SK-N-MC (cell line): ENCODE results near the gene AOPEP.

Experiments
- DNase-seq: peaks from one replicate; pipeline ENCODE4 v3.0.0-alpha.2; 2011; ENCODE audit warnings: low read depth, low spot score
- H3K27ac ChIP-seq: fragments of 200-600 bp; sonication (generic); 2 replicates; pipeline ENCODE4 v1.5.1; 2016; ENCODE audit warnings: mixed run types
- H3K36me3 ChIP-seq: fragments of 200-600 bp; sonication (generic); 2 replicates; pipeline ENCODE4 v1.6.1; 2017; ENCODE audit warnings: antibody characterized with exemption, low read length, mixed read lengths; ENCODE audit not compliant: insufficient read depth
- H3K4me3 ChIP-seq: fragments of 200-600 bp; sonication (generic); 2 replicates; pipeline ENCODE4 v1.5.1; 2016
- H3K9ac ChIP-seq: fragments of 200-600 bp; sonication (generic); 2 replicates; pipeline ENCODE4 v1.8.0; 2017; ENCODE audit warnings: mixed run types, mixed read lengths; ENCODE audit not compliant: insufficient read length
- H3K9me3 ChIP-seq: fragments of 200-600 bp; sonication (generic); 2 replicates; pipeline ENCODE4 v1.6.1; 2017; ENCODE audit warnings: low read depth, mild to moderate bottlenecking, antibody characterized with exemption, low read length, moderate library complexity, mixed read lengths
- EZH2 ChIP-seq: fragments of 200-600 bp; sonication (generic); IDR thresholded peaks from one replicate; pipeline ENCODE4 v1.6.1; 2017; ENCODE audit warnings: antibody characterized with exemption
- FOXP2 ChIP-seq: optimal IDR thresholded peaks from 2 replicates; pipeline ENCODE3; 2011; ENCODE audit warnings: mild to moderate bottlenecking, moderate library complexity; ENCODE audit not compliant: insufficient read depth; ENCODE audit errors: extremely low read length, control extremely low read depth
- POLR2AphosphoS5 ChIP-seq: IDR thresholded peaks from 2 replicates; pipeline ENCODE4 v1.6.1; 2012; ENCODE audit warnings: mild to moderate bottlenecking, low read depth, low read length, borderline replicate concordance

AOPEP gene

DNA sequence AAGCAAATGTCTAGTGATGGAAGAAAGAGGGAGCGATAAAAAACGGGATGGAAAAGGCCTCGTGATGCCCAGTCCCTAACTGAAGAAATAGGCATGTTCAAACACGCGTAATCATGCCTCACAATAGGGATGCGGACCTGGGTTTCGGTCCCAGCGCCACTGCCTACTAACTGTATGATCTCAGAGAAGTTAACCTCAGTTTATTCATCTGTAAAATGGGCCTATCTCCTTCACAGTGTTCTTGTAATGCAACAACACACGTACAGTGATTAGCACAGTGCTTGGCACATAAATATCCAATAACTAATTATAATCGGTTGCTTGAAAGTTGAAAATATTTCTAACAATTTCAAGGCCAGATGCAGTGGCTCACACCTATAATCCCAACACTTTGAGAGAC is 409.3 kb downstream of the AOPEP start:
- no peak for TF ChIP-seq EZH2
- no peak for TF ChIP-seq POLR2AphosphoS5
- TF ChIP-seq FOXP2, result no peak
- no peak for DNase-seq
- H3K9ac ChIP-seq, result no peak overlapping the region
- no peak overlapping the region for H3K4me3 ChIP-seq
- H3K9me3 ChIP-seq, result no peaks in the 10 kb centered on the region
- H3K27ac ChIP-seq, result no peak overlapping the region
- no peaks in the 10 kb centered on the region for H3K36me3 ChIP-seq
